ENCODE results near the gene PPP3CB. TPM values are rescaled to one million over a fixed set of nuclear protein-coding genes. Genes with fewer than 3 reads are reported as not detected.
"Not testable (repeated sequence)": the region's sequence is repeated elsewhere in the genome, so short reads cannot be mapped to it uniquely, and the experiment has no call there.

Gene PPP3CB
- total RNA-seq, 4 donors from 2014 or later, result 60.1 to 91.6 (median 68.7) TPM

GRCh38 chr10:73401636-73402035, 94.2 kb downstream of the PPP3CB start:
- Histone ChIP-seq H3K4me1 (peaks cover 42 to 67% of the 10 kb centered on the region in 2 donors), H3K9me3 (no peaks in the 10 kb centered on the region), H3K27me3 (no peaks in the 10 kb centered on the region), H3K4me3 (no peak overlapping the region), H3K27ac (peak overlapping the region in 1 of 4 donors; percentile 39), H3K36me3 (peaks cover 0 to 26% of the 10 kb centered on the region in 2 donors)
- in situ Hi-C loops (cut with MboI; ENCODE audit: low sequenced_read_pairs in 4 of 4), result no loop called here
- no peak for DNase-seq
- no peak for ATAC-seq
- TF ChIP-seq CTCF (IDR thresholded peaks at IDR 0.05 in 4 of 5, conservative IDR thresholded peaks at IDR 0.05 in 1 of 5) (no peak), POLR2A (IDR thresholded peaks at IDR 0.05) (no peak)
- intact Hi-C loops (cut with DNase I; ENCODE audit: low total_unique reads), result no loop called here

- peaks cover 17 to 43% of the 10 kb centered on the region in 2 donors for H3K4me1 ChIP-seq
- intact Hi-C loops (cut with DNase I; ENCODE audit: low total_unique reads) (no loop called here), in situ Hi-C loops (cut with MboI; ENCODE audit: low sequenced_read_pairs in 4 of 4) (no loop called here)
- no peaks in the 10 kb centered on the region for H3K27me3 ChIP-seq
- ATAC-seq (no peak), DNase-seq (no peak)
- H3K36me3 ChIP-seq, result peaks cover 0 to 48% of the 10 kb centered on the region in 2 donors
- H3K4me3 ChIP-seq, result no peak overlapping the region
- H3K9me3 ChIP-seq, result no peaks in the 10 kb centered on the region
- TF ChIP-seq CTCF (IDR thresholded peaks at IDR 0.05 in 4 of 5, conservative IDR thresholded peaks at IDR 0.05 in 1 of 5), result no peak
- TF ChIP-seq POLR2A (IDR thresholded peaks at IDR 0.05), result no peak
- peak overlapping the region; percentile 5 to 55 (median 34) for H3K27ac ChIP-seq
Observed at GRCh38 chr10:73399063-73399462, 96.8 kb downstream of the PPP3CB start.

GRCh38 chr10:73398024-73398423, 97.8 kb downstream of the PPP3CB start:
- Histone ChIP-seq H3K27ac (peak overlapping the region in 1 of 4 donors; percentile 55), H3K4me1 (peaks cover 16 to 33% of the 10 kb centered on the region in 2 donors), H3K36me3 (peaks cover 0 to 52% of the 10 kb centered on the region in 2 donors), H3K4me3 (no peak overlapping the region), H3K9me3 (no peaks in the 10 kb centered on the region), H3K27me3 (no peaks in the 10 kb centered on the region)
- DNase-seq (no peak), ATAC-seq (no peak)
- TF ChIP-seq POLR2A (IDR thresholded peaks at IDR 0.05), result no peak
- TF ChIP-seq CTCF (IDR thresholded peaks at IDR 0.05 in 4 of 5, conservative IDR thresholded peaks at IDR 0.05 in 1 of 5), result no peak
- in situ Hi-C loops (cut with MboI; ENCODE audit: low sequenced_read_pairs in 4 of 4) (no loop called here), intact Hi-C loops (cut with DNase I; ENCODE audit: low total_unique reads) (no loop called here)

GRCh38 chr10:73394325-73394724, 101.5 kb downstream of the PPP3CB start:
- in situ Hi-C loops (cut with MboI; ENCODE audit: low sequenced_read_pairs in 4 of 4), result not testable (repeated sequence)

GRCh38 chr10:73388228-73388627, 107.6 kb downstream of the PPP3CB start:
- Histone ChIP-seq H3K4me3 (no peak overlapping the region), H3K27me3 (no peaks in the 10 kb centered on the region), H3K27ac (peak overlapping the region in 2 of 4 donors; percentile 12 to 20), H3K9me3 (no peaks in the 10 kb centered on the region), H3K36me3 (peaks cover 5 to 77% of the 10 kb centered on the region in 2 donors), H3K4me1 (no peaks in the 10 kb centered on the region)
- in situ Hi-C loops (cut with MboI; ENCODE audit: low sequenced_read_pairs in 4 of 4) (no loop called here), intact Hi-C loops (cut with DNase I; ENCODE audit: low total_unique reads) (no loop called here)
- DNase-seq (no peak), ATAC-seq (peak in 1 of 2 donors; percentile 41)
- TF ChIP-seq CTCF (IDR thresholded peaks at IDR 0.05 in 4 of 5, conservative IDR thresholded peaks at IDR 0.05 in 1 of 5) (no peak), POLR2A (IDR thresholded peaks at IDR 0.05) (no peak)

More at GRCh38 chr10:73394325-73394724, 101.5 kb downstream of the PPP3CB start:
- H3K4me3 ChIP-seq; intact Hi-C loops (cut with DNase I; ENCODE audit: low total_unique reads); ATAC-seq; DNase-seq; H3K9me3 ChIP-seq; H3K27ac ChIP-seq; H3K27me3 ChIP-seq: not testable (repeated sequence)
- Histone ChIP-seq H3K36me3 (peaks cover 0 to 73% of the 10 kb centered on the region in 2 donors), H3K4me1 (peaks cover 10% of the 10 kb centered on the region in 2 donors)

Data from gastrocnemius medialis (tissue), 4 donors.